HEK293T (cell line): ENCODE results near the gene RNF169.

ENCODE experiments used
- ARNT ChIP-seq: fragments of 450-650 bp; IDR thresholded peaks from 2 replicates; pipeline ENCODE4 v1.6.1; 2017; ENCODE audit warnings: mild to moderate bottlenecking
- BHLHE40 ChIP-seq: fragments of 450-650 bp; IDR thresholded peaks from 2 replicates; pipeline ENCODE4 v1.6.1; 2016; ENCODE audit warnings: mild to moderate bottlenecking, moderate library complexity, borderline replicate concordance
- CTBP1 ChIP-seq: fragments of 450-650 bp; IDR thresholded peaks from 2 replicates; pipeline ENCODE4 v1.6.1; 2016; ENCODE audit warnings: borderline replicate concordance
- ELF4 ChIP-seq: fragments of 450-650 bp; IDR thresholded peaks from 2 replicates; pipeline ENCODE4 v1.6.1; 2017; ENCODE audit warnings: antibody characterized with exemption
- FOXA1 ChIP-seq: fragments of 450-650 bp; IDR thresholded peaks from 2 replicates; pipeline ENCODE4 v1.6.1; 2016; ENCODE audit warnings: mild to moderate bottlenecking
- FOXK2 ChIP-seq: fragments of 450-650 bp; IDR thresholded peaks from 2 replicates; pipeline ENCODE4 v1.6.1; 2016; ENCODE audit warnings: mild to moderate bottlenecking
- FOXM1 ChIP-seq: fragments of 450-650 bp; IDR thresholded peaks from 2 replicates; pipeline ENCODE4 v1.6.1; 2017; ENCODE audit warnings: mild to moderate bottlenecking, borderline replicate concordance
- HDGF ChIP-seq: fragments of 450-650 bp; IDR thresholded peaks from 2 replicates; pipeline ENCODE4 v1.6.1; 2017; ENCODE audit warnings: antibody characterized with exemption, borderline replicate concordance
- NFRKB ChIP-seq: fragments of 450-650 bp; IDR thresholded peaks from 2 replicates; pipeline ENCODE4 v1.6.1; 2016; ENCODE audit warnings: mild to moderate bottlenecking, moderate library complexity
- PKNOX1 ChIP-seq: fragments of 450-650 bp; IDR thresholded peaks from 2 replicates; pipeline ENCODE4 v1.6.1; 2016
- SP1 ChIP-seq: fragments of 450-650 bp; IDR thresholded peaks from 2 replicates; pipeline ENCODE4 v1.6.1; 2017
- SUZ12 ChIP-seq: fragments of 450-650 bp; IDR thresholded peaks from 2 replicates; pipeline ENCODE4 v1.6.1; 2016; ENCODE audit warnings: mild to moderate bottlenecking
- TARDBP ChIP-seq: fragments of 450-650 bp; IDR thresholded peaks from 2 replicates; pipeline ENCODE4 v1.6.1; 2016
- ZNF384 ChIP-seq: fragments of 450-650 bp; IDR thresholded peaks from 2 replicates; pipeline ENCODE4 v1.6.1; 2016

DNA sequence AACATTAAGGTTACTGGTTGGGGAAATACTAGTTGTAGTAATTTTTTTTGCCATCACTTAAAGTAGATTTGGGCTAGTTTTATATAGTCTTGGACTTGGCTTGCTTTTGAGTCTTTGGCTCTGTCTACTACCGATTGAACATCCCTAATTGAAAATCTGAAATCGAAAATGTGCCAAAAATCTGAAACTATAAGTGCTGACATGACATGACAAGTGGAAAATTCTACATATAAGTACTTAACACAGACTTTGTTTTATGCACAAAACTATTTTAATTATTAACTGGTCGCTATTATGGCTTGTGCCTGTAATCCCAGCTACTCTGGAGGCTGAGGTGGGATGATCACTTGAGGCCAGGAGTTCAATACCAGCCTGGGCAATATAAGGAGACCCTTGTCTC, 22.5 kb downstream of the RNF169 start:
- TF ChIP-seq SP1 = no peak
- TF ChIP-seq SUZ12 = no peak
- no peak for TF ChIP-seq PKNOX1
- no peak for TF ChIP-seq TARDBP
- TF ChIP-seq BHLHE40 = no peak
- no peak for TF ChIP-seq FOXM1
- TF ChIP-seq FOXK2 = no peak
- no peak for TF ChIP-seq ARNT
- TF ChIP-seq NFRKB = no peak
- TF ChIP-seq FOXA1 = no peak
- no peak for TF ChIP-seq HDGF
- TF ChIP-seq CTBP1 = no peak
- TF ChIP-seq ZNF384 = no peak
- TF ChIP-seq ELF4 = no peak
